ENCODE data around the gene KCNQ4.
A peak's percentile ranks its signal among the peaks of the same experiment; 100 is the strongest.

Gene KCNQ4

GRCh38 chr1:40810927-40811326, 27.3 kb downstream of the KCNQ4 start:
- no peak overlapping the region for H3K4me3 ChIP-seq (ENCODE audit: low read depth, low read length)
- TF ChIP-seq CTCF (IDR thresholded peaks at IDR 0.05; ENCODE audit: low read depth, low read length, missing control alignments), result no peak
- DNase-seq (ENCODE audit: low read depth), result no peak
- in situ Hi-C loops (cut with HindIII; ENCODE audit: low sequenced_read_pairs), result no loop called here

DNA sequence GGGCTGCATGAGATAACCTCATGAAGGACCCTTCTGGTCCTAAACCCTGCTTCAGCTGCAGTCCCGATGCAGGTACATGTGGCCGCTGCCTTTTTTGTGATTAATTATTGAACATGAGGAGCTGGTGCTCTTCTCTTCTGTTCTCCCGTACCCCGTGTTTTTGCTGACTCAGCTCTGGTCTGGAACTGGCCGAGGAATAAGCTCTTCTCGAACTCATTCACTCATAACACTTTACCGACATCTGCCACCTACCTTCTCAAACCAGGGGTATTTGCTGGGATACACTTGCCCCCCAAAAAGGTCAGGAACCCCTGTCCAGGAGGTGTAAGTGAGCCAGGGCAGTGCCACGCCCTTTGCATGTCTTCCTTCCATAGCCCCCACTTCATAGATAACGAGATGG, 31.8 kb downstream of the KCNQ4 start:
- TF ChIP-seq CTCF (IDR thresholded peaks at IDR 0.05; ENCODE audit: low read depth, low read length, missing control alignments), result no peak
- no peak overlapping the region for H3K4me3 ChIP-seq (ENCODE audit: low read depth, low read length)
- in situ Hi-C loops (cut with HindIII; ENCODE audit: low sequenced_read_pairs), result no loop called here
- DNase-seq (ENCODE audit: low read depth), result no peak

- no peak overlapping the region for H3K4me3 ChIP-seq (ENCODE audit: low read depth, low read length)
Observed at GRCh38 chr1:40817791-40818263, 34.2 kb downstream of the KCNQ4 start.

DNA sequence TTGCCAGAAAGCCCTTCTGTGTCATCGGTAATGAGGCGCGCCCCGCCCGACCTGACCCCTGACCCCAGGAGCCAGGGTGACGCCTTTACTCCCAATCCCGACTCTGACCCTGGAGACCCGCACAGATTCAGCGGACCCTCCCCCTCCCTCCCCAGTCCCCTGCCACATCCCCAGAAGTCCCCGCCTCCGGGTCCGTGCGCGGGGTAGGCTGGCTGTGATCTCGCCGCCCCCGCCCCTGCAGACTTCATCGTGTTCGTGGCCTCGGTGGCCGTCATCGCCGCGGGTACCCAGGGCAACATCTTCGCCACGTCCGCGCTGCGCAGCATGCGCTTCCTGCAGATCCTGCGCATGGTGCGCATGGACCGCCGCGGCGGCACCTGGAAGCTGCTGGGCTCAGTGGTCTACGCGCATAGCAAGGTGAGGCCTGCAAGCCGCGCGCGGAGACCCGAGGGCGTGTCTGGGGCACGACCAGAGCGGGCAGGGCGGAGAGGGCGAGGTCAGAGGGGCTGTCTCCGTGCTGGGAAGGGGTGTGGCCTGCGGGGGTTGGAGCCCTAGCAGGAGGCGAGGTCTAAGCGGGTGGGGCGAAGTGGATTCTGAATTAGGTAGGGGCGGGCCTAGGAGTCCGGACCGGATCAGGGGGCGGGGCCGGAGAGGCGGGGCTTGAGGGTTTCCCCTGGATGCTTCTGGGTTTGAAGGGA, 34.8 kb downstream of the KCNQ4 start:
- no peak for DNase-seq (ENCODE audit: low read depth)
- in situ Hi-C loops (cut with HindIII; ENCODE audit: low sequenced_read_pairs), result no loop called here
- no peak for TF ChIP-seq CTCF (IDR thresholded peaks at IDR 0.05; ENCODE audit: low read depth, low read length, missing control alignments)
- H3K4me3 ChIP-seq (ENCODE audit: low read depth, low read length), result peak overlapping the region; percentile 29

More at GRCh38 chr1:40817791-40818263, 34.2 kb downstream of the KCNQ4 start:
- no peak for TF ChIP-seq CTCF (IDR thresholded peaks at IDR 0.05; ENCODE audit: low read depth, low read length, missing control alignments)
- in situ Hi-C loops (cut with HindIII; ENCODE audit: low sequenced_read_pairs), result no loop called here
- DNase-seq (ENCODE audit: low read depth), result no peak

- no peak for TF ChIP-seq CTCF (IDR thresholded peaks at IDR 0.05; ENCODE audit: low read depth, low read length, missing control alignments)
- DNase-seq (ENCODE audit: low read depth), result no peak
- H3K4me3 ChIP-seq (ENCODE audit: low read depth, low read length), result no peak overlapping the region
- in situ Hi-C loops (cut with HindIII; ENCODE audit: low sequenced_read_pairs), result no loop called here
Observed at GRCh38 chr1:40819101-40819500, 35.5 kb downstream of the KCNQ4 start.

GRCh38 chr1:40820251-40820797, 36.7 kb downstream of the KCNQ4 start:
- DNase-seq (ENCODE audit: low read depth), result no peak
- no peak overlapping the region for H3K4me3 ChIP-seq (ENCODE audit: low read depth, low read length)
- no peak for TF ChIP-seq CTCF (IDR thresholded peaks at IDR 0.05; ENCODE audit: low read depth, low read length, missing control alignments)
- in situ Hi-C loops (cut with HindIII; ENCODE audit: low sequenced_read_pairs), result loop anchor here (5.0 kb wide), 1 partner anchor 33 kb away; no protein-coding TSS in a partner anchor

Measured in astrocyte of the cerebellum (primary cell).